Stimulated activated CD4-positive, alpha-beta T cell treated with anti-CD3 and anti-CD28 coated beads, Interleukin-15, amount 100 ng/mL, for 48 hours (primary cell): Measurements from ENCODE around the gene PREPL.
"Not testable (repeated sequence)": the region's sequence is repeated elsewhere in the genome, so short reads cannot be mapped to it uniquely, and the experiment has no call there.

Source experiments
- DNase-seq, 2 donors: peaks; one replicate each; pipeline ENCODE4 v3.0.0-alpha.2; 2020; ENCODE audit warnings: low read depth in 2 of 2

The PREPL gene

DNA sequence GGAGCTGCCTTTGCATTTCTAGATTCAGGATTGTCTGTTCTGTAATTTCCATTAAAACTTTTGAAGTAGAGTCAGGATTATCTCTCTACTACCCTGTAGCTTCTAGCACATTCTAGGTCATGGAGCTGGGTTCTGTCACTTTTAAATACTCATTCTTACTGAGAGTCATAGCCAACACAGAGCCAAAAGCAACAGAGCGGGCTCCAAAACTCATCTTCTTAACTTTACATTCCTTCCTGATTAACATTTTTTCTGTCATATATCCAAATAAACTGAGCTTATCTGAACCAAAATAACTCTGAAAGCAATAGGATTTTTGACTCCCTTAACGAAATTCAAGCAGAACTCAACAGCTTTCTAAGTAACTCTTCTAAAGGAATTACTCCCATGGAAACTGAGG lies 12.9 kb downstream of the PREPL start:
- DNase-seq = no peak

DNA sequence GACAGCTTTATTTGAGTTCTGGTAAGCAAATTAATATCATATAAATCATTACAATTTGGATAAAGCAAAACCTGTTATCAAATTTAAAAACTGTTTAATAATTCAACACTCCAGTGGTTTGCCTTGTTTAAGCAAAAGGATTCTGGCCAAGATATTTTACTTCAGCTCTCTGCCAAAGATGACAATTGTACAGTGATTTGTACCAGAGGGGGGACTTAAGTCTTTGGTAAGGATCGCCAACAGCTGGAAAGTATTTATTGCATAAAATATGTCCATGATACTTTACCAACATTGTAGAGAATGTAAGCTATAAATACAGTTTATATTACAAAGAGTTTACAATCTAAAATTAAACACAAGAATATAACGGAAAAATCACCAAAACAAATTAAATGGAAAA lies 13.8 kb downstream of the PREPL start:
- DNase-seq = no peak

DNA sequence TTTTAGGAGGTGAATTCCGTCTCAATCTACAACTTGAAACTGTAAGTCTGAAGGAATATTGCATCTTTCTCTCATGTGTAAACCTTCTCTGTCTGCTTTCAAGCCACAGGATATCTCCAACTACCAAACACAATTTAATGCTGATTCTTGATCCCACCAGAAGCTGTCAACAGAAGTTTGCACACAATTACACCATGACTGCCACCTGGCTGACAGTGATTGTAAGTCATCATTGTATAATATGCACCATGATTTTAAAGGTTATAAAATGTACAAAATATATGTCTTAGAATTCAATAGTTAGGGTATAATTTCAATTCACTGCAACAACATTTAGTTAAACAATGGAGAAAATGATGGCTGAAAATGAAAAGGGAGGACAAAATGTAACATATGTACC lies 18.4 kb downstream of the PREPL start:
- DNase-seq = no peak

DNA sequence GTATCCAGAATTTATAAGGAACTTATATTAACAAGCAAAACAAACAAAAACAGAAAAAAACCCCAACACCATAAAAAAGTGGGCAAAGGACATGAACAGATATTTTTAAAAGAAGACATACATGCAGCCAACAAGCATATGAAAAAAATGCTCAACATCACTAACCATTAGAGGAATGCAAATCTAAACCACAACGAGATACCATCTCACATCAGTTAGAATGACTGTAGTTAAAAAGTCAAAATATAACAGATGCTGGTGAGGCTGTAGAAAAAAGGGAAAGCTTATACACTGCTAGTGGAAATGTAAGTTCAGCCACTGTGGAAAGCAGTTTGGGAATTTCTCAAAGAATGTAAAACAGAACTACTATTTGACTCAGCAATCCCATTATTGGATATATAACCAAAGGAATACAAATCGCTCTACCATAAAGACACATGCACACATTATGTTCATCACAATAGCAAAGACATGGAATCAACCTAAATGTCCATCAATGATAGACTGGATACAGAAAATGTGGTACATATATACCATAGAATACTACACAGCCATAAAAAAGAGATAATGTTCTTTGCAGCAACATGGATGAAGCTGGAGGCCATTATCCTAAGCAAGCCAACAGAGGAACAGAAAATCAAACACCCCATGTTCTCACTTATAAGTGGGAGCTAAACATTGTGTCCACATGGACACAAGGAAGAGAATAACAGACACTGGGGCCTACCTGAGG lies 25.3 kb downstream of the PREPL start:
- no peak for DNase-seq

DNA sequence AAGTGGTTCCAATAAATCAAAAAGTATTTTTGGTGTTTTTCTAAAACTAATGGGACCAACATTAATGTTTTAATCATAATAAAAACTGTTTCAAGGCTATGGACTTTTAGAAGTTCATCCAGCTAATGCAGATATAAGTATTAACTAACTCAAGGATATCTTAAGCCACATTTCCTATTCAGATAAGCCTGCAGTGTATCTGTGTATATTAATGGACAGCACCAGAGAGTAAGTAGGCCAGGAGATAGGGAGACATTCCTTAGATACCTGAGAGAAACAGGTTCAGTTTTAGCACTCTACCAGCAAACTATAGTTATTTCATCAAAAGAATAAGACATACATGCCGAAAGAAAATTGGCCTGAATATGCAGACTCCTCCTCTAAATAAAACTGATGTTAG lies 27.3 kb downstream of the PREPL start:
- DNase-seq = no peak

DNA sequence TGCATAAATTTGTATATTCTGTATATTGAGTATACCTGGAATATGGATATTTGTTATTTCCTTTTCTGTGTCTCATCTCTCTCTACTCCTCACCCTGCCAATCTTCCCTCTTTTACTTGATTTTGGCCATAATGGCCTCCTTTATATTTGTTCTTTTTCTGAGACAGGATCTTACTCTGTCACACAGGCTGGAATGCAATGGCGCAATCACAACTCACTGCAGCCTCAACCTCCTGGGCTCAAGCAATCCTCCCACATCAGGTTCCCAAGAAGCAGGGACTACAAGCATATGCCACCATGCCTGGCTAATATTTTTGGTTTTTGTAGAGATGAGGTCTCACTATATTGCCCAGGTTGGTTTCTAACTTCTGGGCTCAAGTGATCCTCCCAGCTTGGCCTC lies 30.5 kb downstream of the PREPL start:
- DNase-seq = no peak

DNA sequence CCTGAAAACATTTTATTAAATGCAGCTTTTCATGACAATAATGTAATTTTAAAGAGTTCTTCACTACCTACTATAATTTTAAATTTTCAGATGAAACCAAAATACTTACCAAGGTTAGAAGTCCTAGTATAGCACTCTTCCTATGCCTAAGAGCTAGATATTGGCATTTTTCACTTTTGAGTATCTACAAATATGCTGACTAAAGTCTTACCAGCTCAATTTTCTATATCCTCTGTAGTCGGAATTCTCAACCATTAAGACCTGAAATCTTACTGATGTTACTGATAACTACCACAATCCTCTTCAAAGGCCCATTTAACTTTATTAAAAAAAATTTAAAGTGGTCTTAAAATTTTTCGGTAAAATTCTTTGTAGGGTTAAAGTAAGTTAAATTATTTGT lies 32.0 kb downstream of the PREPL start:
- no peak for DNase-seq

DNA sequence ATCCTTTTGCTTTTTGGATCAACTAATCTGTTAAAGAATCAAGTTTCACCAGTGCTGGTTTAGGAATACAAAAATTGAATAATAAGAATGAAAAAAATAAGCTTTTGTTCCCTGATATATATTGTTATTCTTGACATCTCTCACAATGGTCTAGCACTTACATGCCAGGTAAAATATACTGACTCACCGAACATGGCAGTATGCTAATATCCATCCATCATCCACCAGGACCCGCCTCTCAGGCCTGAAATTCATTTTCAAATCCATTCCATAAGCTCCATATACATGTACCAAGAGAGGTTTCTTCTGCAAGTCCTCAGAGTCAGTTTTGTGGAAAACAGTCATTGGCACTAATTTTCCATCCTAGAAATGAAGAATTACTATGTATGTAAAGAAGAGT lies 32.5 kb downstream of the PREPL start:
- no peak for DNase-seq

DNA sequence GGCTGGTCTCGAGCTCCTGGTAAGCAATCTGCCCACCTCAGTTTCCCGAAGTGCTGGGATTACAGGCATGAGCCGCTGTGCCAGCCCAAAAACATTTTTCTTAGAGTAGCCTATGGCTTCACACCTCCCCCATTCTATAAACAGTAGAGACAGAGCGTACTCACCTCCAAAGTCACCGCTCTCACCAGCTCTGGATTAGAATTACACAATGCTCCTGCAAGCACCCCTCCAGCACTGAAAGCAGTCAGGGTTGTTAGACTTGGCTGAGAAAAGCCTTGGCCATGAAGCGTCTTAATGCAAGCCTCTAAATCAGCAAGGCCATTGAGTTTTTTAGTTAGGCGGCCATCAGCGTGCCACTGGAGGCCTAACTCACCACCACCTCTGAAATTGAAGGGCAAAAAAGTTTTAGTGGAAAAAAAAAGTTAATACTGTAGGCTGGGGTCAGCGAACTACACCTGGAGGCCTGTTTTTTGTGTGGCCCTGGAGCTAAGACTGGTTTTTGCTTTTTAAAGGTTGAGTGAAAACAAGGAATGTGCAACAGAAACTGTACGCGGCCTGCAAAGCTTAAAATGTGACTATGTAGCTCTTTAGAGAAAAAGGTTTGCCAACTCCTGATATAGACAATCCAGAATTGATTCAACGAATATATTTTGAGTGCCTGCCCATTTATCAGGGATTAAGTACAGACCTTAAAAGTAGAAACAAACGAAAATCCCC lies 34.6 kb downstream of the PREPL start:
- no peak for DNase-seq

DNA sequence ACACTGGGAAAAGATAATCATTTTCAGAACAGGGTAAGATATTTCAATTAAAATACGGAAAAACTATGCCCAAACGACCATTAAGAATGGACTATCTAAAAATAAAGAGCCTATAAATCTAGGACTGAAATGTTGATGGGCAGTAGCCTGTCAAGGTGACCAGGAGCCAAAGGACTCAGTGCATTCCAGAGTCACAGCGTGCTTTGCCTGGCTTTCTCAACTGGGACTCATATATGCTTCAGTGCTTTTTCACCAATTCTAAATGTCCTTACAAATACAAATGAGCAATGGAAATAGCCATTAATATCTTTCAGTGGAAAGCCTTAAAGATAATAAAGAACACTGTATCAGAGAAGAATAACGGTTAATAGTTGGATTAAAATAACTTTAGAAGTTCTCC lies 35.4 kb downstream of the PREPL start:
- no peak for DNase-seq

DNA sequence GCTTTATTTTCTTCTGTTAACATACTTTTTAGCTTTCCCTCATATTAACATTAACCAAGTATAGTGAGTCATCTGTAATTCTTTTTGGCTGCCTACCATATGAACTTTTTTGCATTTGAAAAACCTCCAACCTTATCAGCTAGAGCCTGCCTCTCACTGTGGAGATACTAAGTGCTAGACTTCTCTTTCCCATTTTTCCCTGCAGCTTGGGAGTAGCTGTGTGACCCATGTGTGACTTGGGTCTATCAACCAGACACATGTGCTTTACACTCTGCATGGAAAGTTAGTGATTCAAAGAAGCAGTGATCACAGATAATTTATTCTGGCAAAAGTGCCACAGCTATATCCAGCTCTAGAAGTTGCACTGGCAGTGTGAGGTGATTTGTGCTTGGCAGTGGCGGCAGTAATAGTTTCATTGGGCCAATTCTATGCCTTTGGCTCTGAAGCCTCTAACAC lies 36.3 kb downstream of the PREPL start:
- DNase-seq = no peak

DNA sequence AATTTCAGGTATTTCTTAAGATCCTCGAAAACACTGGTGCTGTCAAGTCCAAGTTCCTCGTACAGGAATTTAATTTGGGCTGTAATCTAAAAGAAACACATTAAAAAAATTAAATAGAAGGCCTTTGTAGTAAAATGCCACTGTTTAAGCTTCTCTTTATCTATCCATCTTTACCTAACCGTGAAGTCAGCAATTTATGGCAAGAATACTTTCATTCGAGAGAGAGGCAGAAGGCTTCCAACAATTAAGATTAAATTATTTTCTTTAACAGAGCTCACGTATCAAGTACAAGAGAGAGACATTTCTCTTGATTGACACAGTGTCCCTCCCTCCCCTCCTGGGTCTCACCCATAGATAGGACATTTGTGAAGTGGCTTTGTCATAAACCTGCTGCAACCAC lies 39.9 kb downstream of the PREPL start:
- no peak for DNase-seq

DNA sequence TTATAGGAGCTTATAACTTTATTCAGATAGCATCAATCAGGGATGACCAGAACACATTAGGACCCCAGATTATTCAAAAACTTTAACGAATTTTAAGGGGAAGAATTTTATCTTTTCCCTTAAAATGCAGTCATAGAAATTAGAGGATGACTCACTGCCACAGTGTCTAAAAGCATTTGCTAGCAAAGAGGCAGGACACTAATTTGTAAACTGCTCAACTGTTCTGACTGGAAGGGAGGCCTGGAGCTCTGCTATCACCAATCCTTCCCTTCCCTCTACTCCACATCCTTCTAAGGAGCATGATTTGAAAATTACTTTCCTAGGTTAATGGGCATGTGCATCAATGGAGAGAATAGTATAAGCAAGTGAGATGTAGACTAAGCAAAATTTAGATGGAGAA lies 40.5 kb downstream of the PREPL start:
- DNase-seq = no peak

DNA sequence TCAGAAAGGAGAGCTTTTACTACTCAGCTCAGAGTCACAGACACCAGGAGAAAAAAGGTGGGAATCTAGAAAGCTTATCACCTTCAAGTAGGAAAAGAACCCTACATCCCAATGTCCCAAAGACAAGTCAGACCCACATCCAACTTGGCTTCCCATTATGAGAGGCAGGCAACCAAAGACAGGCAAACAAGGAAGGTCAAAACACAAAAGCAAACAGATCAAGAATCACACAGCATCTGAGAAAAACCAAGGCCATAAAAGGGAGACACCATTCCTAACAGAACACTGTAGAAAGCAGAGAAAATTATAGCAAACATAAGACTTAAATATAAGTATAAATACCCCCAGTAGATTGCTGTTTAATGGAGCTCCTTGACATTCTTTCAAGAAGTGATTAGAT lies 45.3 kb downstream of the PREPL start:
- no peak for DNase-seq

DNA sequence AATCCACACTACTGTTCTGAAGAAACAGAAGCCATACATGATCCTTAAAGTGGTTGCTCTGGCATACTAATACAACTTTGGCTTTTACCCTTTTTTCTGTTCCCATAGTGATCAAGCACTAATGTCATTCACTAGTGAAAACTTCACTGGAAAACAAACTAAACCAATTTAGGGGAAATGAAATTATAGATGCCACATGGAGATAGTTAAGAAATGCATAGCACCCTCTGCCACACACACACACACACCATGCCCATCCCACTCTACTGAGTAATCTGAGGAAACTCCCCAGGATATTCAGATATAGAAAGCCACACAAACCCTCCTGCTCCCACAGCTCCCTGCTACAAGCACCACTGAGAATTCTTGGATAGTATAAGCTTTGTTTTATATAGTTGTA lies 46.9 kb downstream of the PREPL start:
- DNase-seq = no peak

DNA sequence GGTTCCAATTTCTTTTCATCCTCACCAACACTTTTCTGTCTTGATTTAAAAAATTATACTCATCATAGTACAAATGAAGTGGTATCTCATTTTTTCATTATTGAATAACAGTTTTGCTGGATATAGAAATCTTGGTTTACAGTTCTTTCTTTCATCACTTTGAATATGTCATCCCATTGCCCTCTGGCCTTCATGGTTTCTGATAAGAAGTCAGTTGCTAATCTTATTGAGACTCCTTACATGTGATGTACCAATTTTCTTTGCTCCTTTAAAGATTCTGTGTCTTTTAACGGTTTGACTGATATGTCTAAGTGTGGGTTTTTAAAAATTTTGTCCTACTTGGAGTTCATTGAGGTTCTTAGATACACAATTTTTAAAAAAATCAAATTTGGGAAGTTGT lies 51.0 kb downstream of the PREPL start:
- DNase-seq = no peak

DNA sequence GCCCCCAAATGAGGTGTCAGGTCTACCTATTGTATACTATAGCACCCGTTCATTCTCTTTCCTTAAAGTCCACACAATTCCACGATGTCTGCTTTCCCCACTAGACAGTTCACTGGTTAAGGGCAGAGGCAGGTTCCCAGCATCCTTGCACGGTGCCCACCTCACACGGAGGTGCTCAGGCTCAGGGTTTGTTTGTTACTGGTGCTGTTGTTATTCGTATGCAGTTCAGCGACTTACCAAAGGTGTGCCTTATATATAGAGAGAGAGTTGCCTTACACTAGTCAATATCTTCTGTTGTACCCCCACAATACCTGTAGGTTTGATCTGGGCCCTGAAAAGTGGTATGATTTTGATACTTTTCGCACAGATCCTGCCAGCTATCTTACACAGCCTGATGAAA lies 55.4 kb downstream of the PREPL start:
- DNase-seq = no peak

DNA sequence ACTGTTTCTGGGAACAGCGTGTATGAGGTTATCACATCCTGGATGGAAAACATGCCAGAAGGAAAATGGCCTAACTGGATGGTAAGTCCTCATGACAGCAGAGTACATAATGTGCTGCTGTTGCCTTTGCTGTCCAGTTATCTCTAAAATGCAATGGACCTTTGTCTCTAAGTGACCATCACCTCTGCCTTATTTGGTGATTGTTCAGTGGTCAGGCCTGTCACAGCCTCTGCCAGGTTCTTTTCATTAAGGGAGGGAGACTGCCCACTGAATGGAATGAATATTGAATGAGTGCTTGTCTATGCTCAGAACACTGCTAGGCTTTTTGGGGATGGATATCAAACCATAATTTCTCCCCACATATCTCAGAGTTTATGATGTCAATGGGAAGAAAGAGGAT lies 57.0 kb downstream of the PREPL start:
- no peak for DNase-seq

DNA sequence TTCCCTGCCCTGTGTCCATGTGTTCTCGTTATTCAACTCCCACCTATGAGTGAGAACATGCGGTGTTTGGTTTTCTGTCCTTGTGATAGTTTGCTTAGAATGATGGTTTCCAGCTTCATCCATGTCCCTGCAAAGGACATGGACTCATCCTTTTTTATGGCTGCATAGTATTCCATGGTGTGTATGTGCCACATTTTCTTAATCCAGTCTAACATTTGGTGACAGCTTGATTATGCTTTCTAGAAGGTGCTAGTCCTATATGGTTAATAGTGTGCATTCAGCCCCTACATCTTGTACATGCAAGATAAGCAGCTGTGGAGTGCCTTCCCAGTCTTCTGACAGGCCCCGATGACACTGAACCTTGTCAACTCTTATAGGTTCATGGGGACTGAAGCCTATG lies 57.5 kb downstream of the PREPL start:
- DNase-seq = not testable (repeated sequence)

DNA sequence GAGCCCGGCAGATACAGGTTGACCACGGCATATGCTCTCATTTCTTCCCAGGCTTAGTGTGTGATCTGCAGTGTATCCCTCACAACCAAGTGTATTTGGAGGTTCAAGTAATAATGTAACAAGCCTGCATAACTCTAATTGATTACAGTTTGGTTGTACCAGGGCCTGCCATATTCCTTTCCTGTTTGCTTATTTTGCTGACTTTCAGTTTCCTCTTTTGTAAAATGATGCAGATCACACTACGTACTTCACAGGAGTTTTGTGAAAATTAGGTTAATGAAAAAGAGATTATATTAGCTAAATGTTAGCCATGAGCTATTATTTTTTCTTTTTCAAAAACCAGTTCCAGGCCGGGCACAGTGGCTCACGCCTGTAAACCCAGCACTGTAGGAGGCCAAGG lies 60.2 kb downstream of the PREPL start:
- DNase-seq = no peak

DNA sequence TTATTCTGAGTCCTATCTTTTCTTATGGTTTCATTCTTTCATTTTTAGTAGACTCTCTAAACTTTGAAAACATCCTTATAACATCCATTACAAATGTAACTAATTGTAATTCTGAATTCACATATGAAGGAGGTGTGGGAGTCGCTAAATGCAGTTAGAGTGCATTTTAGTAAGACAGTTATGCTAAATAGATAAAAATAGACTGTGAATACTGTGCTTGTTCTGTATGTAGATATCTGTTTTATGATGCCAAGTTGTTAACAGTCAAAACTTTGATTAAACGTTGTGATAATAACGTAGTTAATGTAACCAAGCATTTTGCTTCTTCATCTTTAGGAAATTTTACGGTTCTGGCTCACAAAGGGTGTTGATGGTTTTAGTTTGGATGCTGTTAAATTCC lies 61.7 kb downstream of the PREPL start:
- no peak for DNase-seq

DNA sequence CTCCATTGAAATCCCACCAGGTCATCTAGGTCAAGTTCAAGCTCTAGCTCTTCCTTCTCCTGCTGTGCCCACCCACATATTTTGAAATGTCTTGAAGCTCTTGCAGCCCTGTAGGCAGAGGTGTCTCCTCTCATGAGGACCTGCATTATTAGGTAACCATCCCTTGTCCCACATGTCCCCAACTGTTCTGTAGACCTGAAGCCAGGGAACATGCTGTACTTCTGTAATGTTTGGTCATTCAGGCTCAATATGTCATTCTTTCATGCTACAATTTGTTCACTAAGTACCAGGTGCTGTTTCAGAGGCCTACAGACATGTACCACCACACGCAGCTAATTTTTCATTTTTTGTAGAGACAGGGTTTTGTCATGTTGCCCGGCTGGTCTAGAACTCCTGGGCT lies 63.9 kb downstream of the PREPL start:
- DNase-seq = no peak

DNA sequence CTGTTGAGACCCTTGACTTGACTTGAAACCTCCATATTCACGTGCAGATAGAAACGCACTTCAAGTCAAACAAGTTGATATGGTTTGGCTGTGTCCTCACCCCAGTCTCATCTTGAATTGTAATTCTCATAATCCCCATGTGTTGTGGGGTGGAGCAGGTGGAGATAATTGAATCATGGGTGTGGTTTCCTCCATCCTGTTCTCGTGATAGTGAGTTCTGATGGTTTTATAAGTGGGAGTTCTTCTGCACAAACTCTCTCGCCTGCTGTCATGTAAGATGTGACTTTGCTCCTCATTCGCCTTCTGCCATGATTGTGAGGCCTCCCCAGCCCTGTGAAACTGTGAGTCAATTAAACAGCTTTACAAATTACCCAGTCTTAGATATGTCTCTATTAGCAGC lies 64.6 kb downstream of the PREPL start:
- no peak for DNase-seq
